OCI-LY3 (cell line): ENCODE data around the gene RPS6KB2.

ENCODE experiments used
- H2AFZ ChIP-seq: fragments of 200-600, 300-600 bp; shearing (Covaris generic); 2 replicates; pipeline ENCODE4 v1.6.0; 2014; ENCODE audit warnings: antibody characterized with exemption, low read depth, low read length
- H3K27ac ChIP-seq: fragments of 200-600, 300-600 bp; sonication (generic); 2 replicates; pipeline ENCODE4 v1.5.1; 2014; ENCODE audit warnings: mild to moderate bottlenecking, low read length, moderate library complexity, mixed read lengths
- H3K27me3 ChIP-seq: fragments of 200-600, 300-600 bp; sonication (generic); 2 replicates; pipeline ENCODE4 v1.6.1; 2014; ENCODE audit warnings: low read depth, low read length, mixed read lengths
- H3K36me3 ChIP-seq: fragments of 200-600, 300-600 bp; sonication (generic); replicated peaks from 2 replicates; pipeline ENCODE3; 2014; ENCODE audit warnings: low read depth, low read length, mixed read lengths
- H3K4me1 ChIP-seq: fragments of 300-600, 200-600 bp; sonication (generic); 2 replicates; pipeline ENCODE4 v1.6.1; 2014; ENCODE audit warnings: low read length, mixed read lengths
- H3K4me2 ChIP-seq: fragments of 200-600, 300-600 bp; sonication (generic); 2 replicates; pipeline ENCODE4 v1.6.1; 2014; ENCODE audit warnings: low read length, mixed read lengths
- H3K4me3 ChIP-seq: fragments of 300-600, 200-600 bp; sonication (generic); 2 replicates; pipeline ENCODE4 v1.5.1; 2014; ENCODE audit warnings: antibody characterized with exemption, mild to moderate bottlenecking, low read length, moderate library complexity
- H3K79me2 ChIP-seq: fragments of 300-600, 200-600 bp; shearing (Covaris generic); 2 replicates; pipeline ENCODE4 v1.6.1; 2014; ENCODE audit warnings: mild to moderate bottlenecking, low read length, mixed read lengths
- H3K9ac ChIP-seq: fragments of 300-600, 200-600 bp; shearing (Covaris generic); 2 replicates; pipeline ENCODE4 v1.6.0; 2014; ENCODE audit warnings: mild to moderate bottlenecking, low read length, moderate library complexity
- H3K9me3 ChIP-seq: fragments of 200-600, 300-600 bp; shearing (Covaris generic); 2 replicates; pipeline ENCODE4 v1.6.1; 2014; ENCODE audit warnings: low read length, mixed read lengths; ENCODE audit not compliant: insufficient read depth
- H4K20me1 ChIP-seq: fragments of 200-600, 300-600 bp; sonication (generic); 2 replicates; pipeline ENCODE4 v1.6.1; 2016; ENCODE audit warnings: low read length, mixed read lengths; ENCODE audit not compliant: insufficient read depth
- CTCF ChIP-seq: fragments of 200-600, 300-600 bp; sonication (generic); IDR thresholded peaks from 2 replicates; pipeline ENCODE4 v1.5.1; 2014; ENCODE audit warnings: antibody characterized with exemption, low read length, low read depth
- EZH2phosphoT487 ChIP-seq: fragments of 200-600 bp; shearing (Covaris generic); IDR thresholded peaks from 2 replicates; pipeline ENCODE4 v1.6.1; 2018; ENCODE audit warnings: antibody characterized with exemption, mixed run types, low read depth

RPS6KB2 gene

GRCh38 chr11:67407688-67408163, 20.6 kb upstream of the RPS6KB2 start:
- Histone ChIP-seq H3K27me3 (peaks cover 15% of the 10 kb centered on the region), H2AFZ (no peak overlapping the region), H3K9ac (no peak overlapping the region), H3K4me1 (peaks cover 53% of the 10 kb centered on the region), H3K4me3 (no peak overlapping the region), H4K20me1 (no peaks in the 10 kb centered on the region), H3K79me2 (no peaks in the 10 kb centered on the region), H3K9me3 (no peaks in the 10 kb centered on the region), H3K36me3 (no peaks in the 10 kb centered on the region), H3K27ac (no peak overlapping the region), H3K4me2 (no peak overlapping the region)
- no peak for TF ChIP-seq CTCF
- TF ChIP-seq EZH2phosphoT487 = no peak

GRCh38 chr11:67408437-67409200, 19.7 kb upstream of the RPS6KB2 start:
- Histone ChIP-seq H3K4me1 (peaks cover 46% of the 10 kb centered on the region), H3K9me3 (no peaks in the 10 kb centered on the region), H4K20me1 (no peaks in the 10 kb centered on the region), H2AFZ (no peak overlapping the region), H3K4me2 (peak overlapping the region; percentile 54), H3K27ac (no peak overlapping the region), H3K79me2 (no peaks in the 10 kb centered on the region), H3K4me3 (no peak overlapping the region; the same call in 1 of the 2 replicates), H3K27me3 (peaks cover 17% of the 10 kb centered on the region), H3K36me3 (no peaks in the 10 kb centered on the region), H3K9ac (peak overlapping the region; percentile 12; the same call in 1 of the 2 replicates)
- TF ChIP-seq CTCF (no peak), EZH2phosphoT487 (no peak)

- peak overlapping the region; percentile 37 for H3K4me3 ChIP-seq
- peaks cover 40% of the 10 kb centered on the region for H3K4me1 ChIP-seq
- peaks cover 17% of the 10 kb centered on the region for H3K27me3 ChIP-seq
- no peaks in the 10 kb centered on the region for H3K36me3 ChIP-seq
- TF ChIP-seq EZH2phosphoT487 (no peak), CTCF (no peak)
- H3K9me3 ChIP-seq = no peaks in the 10 kb centered on the region
- no peaks in the 10 kb centered on the region for H4K20me1 ChIP-seq
- no peak overlapping the region for H3K27ac ChIP-seq
- H3K4me2 ChIP-seq = peak overlapping the region; percentile 54
- H2AFZ ChIP-seq = no peak overlapping the region
- peak overlapping the region; percentile 12; the same call in 1 of the 2 replicates for H3K9ac ChIP-seq
- H3K79me2 ChIP-seq = no peaks in the 10 kb centered on the region
Observed at GRCh38 chr11:67409261-67409666, 19.0 kb upstream of the RPS6KB2 start.

GRCh38 chr11:67409781-67410368, 18.4 kb upstream of the RPS6KB2 start:
- Histone ChIP-seq H3K27me3 (peaks cover 19% of the 10 kb centered on the region), H2AFZ (no peak overlapping the region), H3K9me3 (no peaks in the 10 kb centered on the region), H3K9ac (peak overlapping the region; percentile 12; the same call in 1 of the 2 replicates), H3K4me1 (peaks cover 34% of the 10 kb centered on the region), H3K4me3 (peak overlapping the region; percentile 37), H3K36me3 (no peaks in the 10 kb centered on the region), H4K20me1 (no peaks in the 10 kb centered on the region), H3K79me2 (no peaks in the 10 kb centered on the region), H3K4me2 (peak overlapping the region; percentile 54), H3K27ac (no peak overlapping the region)
- TF ChIP-seq EZH2phosphoT487 (no peak), CTCF (no peak)
